GM18951 (cell line): Measurements from ENCODE around the gene TEX13C.
"Not testable (repeated sequence)": the region's sequence is repeated elsewhere in the genome, so short reads cannot be mapped to it uniquely, and the experiment has no call there.

Experiments
- POLR2A ChIP-seq: IDR thresholded peaks from 4 replicates; pipeline ENCODE4 v1.6.1; 2011; ENCODE audit warnings: mild to moderate bottlenecking; ENCODE audit not compliant: insufficient read length, insufficient read depth; ENCODE audit errors: extremely low read depth
- in situ Hi-C: fragments of 300-500 bp; cut with MboI; formaldehyde crosslinking; loops from one replicate; pipeline ENCODE4 v1.12.0; 2022; ENCODE audit warnings: low sequenced_read_pairs, mixed read lengths, inconsistent platforms; ENCODE audit not compliant: unreplicated experiment

Gene TEX13C

DNA sequence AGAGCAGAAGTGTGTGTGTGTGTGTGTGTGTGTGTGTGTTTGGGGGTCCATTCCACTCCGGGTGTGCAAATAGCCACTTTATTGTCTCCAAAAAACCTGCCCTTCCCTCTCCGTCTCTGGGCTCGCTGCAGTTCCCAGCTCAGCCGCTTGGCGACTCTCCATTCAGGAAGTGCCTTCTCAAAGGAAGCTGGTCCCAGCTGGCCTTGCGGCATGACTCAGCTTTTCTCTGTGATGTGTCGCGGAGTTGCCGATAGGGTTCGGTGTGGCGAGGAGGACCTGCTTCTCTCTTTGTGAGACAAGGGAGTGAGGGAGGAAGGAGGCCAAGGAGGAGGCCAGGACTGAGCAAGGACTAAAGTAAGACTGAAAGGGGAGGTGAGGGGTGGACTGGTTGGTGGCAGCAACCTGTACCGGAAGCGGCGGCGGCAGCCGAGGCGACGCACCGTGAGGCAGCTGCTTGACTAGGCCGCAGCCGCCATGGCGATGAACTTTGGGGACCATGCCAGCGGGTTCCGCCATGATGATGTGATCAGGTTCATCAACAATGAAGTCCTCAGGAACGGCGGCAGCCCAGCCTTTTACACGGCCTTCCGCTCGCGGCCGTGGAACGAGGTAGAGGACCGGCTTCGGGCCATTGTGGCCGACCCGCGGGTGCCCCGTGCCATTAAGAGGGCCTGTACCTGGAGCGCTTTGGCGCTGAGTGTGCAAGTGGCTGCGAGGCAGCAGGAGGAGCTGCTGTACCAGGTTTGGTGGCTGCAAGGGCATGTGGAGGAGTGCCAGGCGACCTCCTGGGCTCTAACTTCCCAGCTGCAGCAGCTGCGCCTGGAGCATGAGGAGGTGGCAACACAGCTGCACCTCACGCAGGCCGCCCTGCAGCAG lies at the start of gene TEX13C:
TSS of gene TEX13C (plus strand) at position 226 of the 876 bp plus-strand sequence. CDS start at position 475, 249 bp downstream.
- no peak for TF ChIP-seq POLR2A
- in situ Hi-C loops = no loop called here

- in situ Hi-C loops = no loop called here
- no peak for TF ChIP-seq POLR2A
These were observed 32.4 kb upstream of the TEX13C start for GRCh38 chrX:125287282-125287681.

GRCh38 chrX:125288343-125288742 lies 31.3 kb upstream of the TEX13C start:
- TF ChIP-seq POLR2A = no peak
- in situ Hi-C loops = no loop called here

- no peak for TF ChIP-seq POLR2A
- in situ Hi-C loops = no loop called here
These were observed 30.5 kb upstream of the TEX13C start for GRCh38 chrX:125289209-125289608.

- TF ChIP-seq POLR2A = no peak
- in situ Hi-C loops = no loop called here
These were observed 29.8 kb upstream of the TEX13C start for GRCh38 chrX:125289920-125290319.

- TF ChIP-seq POLR2A = no peak
- in situ Hi-C loops = no loop called here
These were observed 28.5 kb upstream of the TEX13C start for GRCh38 chrX:125291124-125291523.

- in situ Hi-C loops = no loop called here
- TF ChIP-seq POLR2A = no peak
These were observed 25.6 kb upstream of the TEX13C start for GRCh38 chrX:125293850-125294780.

DNA sequence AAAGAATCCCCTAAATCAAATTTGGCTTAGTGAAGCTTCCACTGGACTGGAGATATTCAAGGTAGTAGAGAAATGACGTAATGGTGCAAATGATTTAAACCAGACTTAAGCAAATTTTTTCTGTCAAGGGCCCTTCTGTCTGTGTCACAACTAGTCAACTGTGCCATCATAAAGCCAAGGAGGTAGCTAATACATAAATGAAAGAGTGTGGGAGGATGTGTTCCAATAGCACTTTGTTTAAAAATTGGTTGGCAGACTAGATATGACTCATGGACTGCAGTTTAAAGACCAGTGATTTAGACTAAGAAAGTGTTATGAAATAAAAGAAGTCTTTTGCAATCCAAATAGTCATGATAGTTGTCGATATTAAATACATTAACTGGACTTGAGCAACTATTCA lies 24.3 kb upstream of the TEX13C start:
- in situ Hi-C loops = no loop called here
- no peak for TF ChIP-seq POLR2A

- in situ Hi-C loops = no loop called here
- TF ChIP-seq POLR2A = no peak
These were observed 20.8 kb upstream of the TEX13C start for GRCh38 chrX:125298871-125299270.

- in situ Hi-C loops = no loop called here
- TF ChIP-seq POLR2A = no peak
These were observed 13.3 kb upstream of the TEX13C start for GRCh38 chrX:125306335-125306866.

DNA sequence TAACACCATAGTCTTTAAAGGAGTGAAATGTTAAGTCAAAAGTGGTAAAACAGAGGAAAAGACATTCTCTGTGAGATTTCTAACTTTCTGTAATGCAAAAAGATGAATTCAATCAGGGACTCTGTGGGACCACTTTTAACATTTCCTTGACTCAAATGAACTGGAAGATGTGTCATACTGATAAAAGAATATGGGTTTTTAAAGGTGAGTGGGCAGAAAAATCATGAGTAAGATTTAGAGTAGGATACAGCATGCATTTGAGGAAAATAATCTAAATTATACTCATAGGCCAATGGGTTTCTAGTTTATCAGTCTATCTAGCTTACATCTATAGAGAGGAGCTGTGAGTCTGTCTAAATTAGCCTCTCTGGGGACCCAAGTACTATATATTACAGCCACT lies 11.0 kb upstream of the TEX13C start:
- in situ Hi-C loops = no loop called here
- TF ChIP-seq POLR2A = no peak

DNA sequence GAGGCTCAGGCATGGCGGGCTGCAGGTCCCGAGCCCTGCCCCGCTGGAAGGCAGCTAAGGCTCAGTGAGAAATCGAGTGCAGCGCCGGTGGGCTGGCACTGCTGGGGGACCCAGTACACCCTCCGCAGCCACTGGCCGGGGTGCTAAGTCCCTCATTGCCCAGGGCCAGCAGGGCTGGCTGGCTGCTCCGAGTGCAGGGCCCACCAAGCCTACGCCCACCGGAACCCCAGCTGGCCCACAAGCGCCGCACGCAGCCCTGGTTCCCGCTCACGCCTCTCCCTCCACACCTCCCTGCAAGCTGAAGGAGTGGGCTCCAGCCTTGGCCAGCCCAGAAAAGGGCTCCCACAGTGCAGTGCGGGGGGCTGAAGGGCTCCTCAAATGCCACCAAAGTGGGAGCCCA lies 505 bp upstream of the TEX13C start:
- in situ Hi-C loops = not testable (repeated sequence)

GRCh38 chrX:125322431-125322830 lies 2.8 kb downstream of the TEX13C start:
- no peak for TF ChIP-seq POLR2A
- in situ Hi-C loops = no loop called here

GRCh38 chrX:125326599-125326998 lies 6.9 kb downstream of the TEX13C start:
- no peak for TF ChIP-seq POLR2A
- in situ Hi-C loops = no loop called here

DNA sequence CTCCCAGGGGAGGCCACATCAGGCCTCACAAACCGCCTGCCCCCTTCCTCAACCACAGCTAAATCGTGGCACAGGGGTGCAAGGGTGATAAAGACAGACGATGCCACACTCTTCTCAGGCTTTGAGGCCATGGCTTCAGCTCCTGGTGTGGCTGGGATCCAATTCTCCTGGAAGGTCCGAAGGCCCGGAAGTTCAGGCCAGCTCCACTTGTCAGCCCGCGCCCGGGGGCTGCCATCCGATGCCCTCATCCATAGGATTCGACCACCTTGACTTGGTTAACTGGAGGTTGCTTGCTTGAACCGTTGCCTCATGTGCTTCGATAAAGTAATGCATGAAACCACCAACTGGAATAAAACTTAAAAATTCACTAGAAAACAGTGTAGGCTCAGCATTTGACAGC lies 8.2 kb downstream of the TEX13C start:
- in situ Hi-C loops = no loop called here
- no peak for TF ChIP-seq POLR2A
